OCI-LY3 (cell line): ENCODE results near the gene CCDC6.

Experiments used
- H2AFZ ChIP-seq: fragments of 200-600, 300-600 bp; shearing (Covaris generic); 2 replicates; pipeline ENCODE4 v1.6.0; 2014; ENCODE audit warnings: antibody characterized with exemption, low read depth, low read length
- H3K27ac ChIP-seq: fragments of 200-600, 300-600 bp; sonication (generic); 2 replicates; pipeline ENCODE4 v1.5.1; 2014; ENCODE audit warnings: mild to moderate bottlenecking, low read length, moderate library complexity, mixed read lengths
- H3K27me3 ChIP-seq: fragments of 200-600, 300-600 bp; sonication (generic); 2 replicates; pipeline ENCODE4 v1.6.1; 2014; ENCODE audit warnings: low read depth, low read length, mixed read lengths
- H3K36me3 ChIP-seq: fragments of 200-600, 300-600 bp; sonication (generic); replicated peaks from 2 replicates; pipeline ENCODE3; 2014; ENCODE audit warnings: low read depth, low read length, mixed read lengths
- H3K4me1 ChIP-seq: fragments of 300-600, 200-600 bp; sonication (generic); 2 replicates; pipeline ENCODE4 v1.6.1; 2014; ENCODE audit warnings: low read length, mixed read lengths
- H3K4me2 ChIP-seq: fragments of 200-600, 300-600 bp; sonication (generic); 2 replicates; pipeline ENCODE4 v1.6.1; 2014; ENCODE audit warnings: low read length, mixed read lengths
- H3K4me3 ChIP-seq: fragments of 300-600, 200-600 bp; sonication (generic); 2 replicates; pipeline ENCODE4 v1.5.1; 2014; ENCODE audit warnings: antibody characterized with exemption, mild to moderate bottlenecking, low read length, moderate library complexity
- H3K79me2 ChIP-seq: fragments of 300-600, 200-600 bp; shearing (Covaris generic); 2 replicates; pipeline ENCODE4 v1.6.1; 2014; ENCODE audit warnings: mild to moderate bottlenecking, low read length, mixed read lengths
- H3K9ac ChIP-seq: fragments of 300-600, 200-600 bp; shearing (Covaris generic); 2 replicates; pipeline ENCODE4 v1.6.0; 2014; ENCODE audit warnings: mild to moderate bottlenecking, low read length, moderate library complexity
- H3K9me3 ChIP-seq: fragments of 200-600, 300-600 bp; shearing (Covaris generic); 2 replicates; pipeline ENCODE4 v1.6.1; 2014; ENCODE audit warnings: low read length, mixed read lengths; ENCODE audit not compliant: insufficient read depth
- H4K20me1 ChIP-seq: fragments of 200-600, 300-600 bp; sonication (generic); 2 replicates; pipeline ENCODE4 v1.6.1; 2016; ENCODE audit warnings: low read length, mixed read lengths; ENCODE audit not compliant: insufficient read depth
- CTCF ChIP-seq: fragments of 200-600, 300-600 bp; sonication (generic); IDR thresholded peaks from 2 replicates; pipeline ENCODE4 v1.5.1; 2014; ENCODE audit warnings: antibody characterized with exemption, low read length, low read depth
- EZH2phosphoT487 ChIP-seq: fragments of 200-600 bp; shearing (Covaris generic); IDR thresholded peaks from 2 replicates; pipeline ENCODE4 v1.6.1; 2018; ENCODE audit warnings: antibody characterized with exemption, mixed run types, low read depth

CCDC6 gene

GRCh38 chr10:59839576-59839975, 66.8 kb downstream of the CCDC6 start:
- H3K4me1 ChIP-seq: no peaks in the 10 kb centered on the region
- H3K27me3 ChIP-seq: no peaks in the 10 kb centered on the region
- no peak for TF ChIP-seq EZH2phosphoT487
- no peak for TF ChIP-seq CTCF
- H4K20me1 ChIP-seq: no peaks in the 10 kb centered on the region
- no peaks in the 10 kb centered on the region for H3K79me2 ChIP-seq
- H3K4me3 ChIP-seq: no peak overlapping the region
- H3K36me3 ChIP-seq: peaks cover 3% of the 10 kb centered on the region
- no peaks in the 10 kb centered on the region for H3K9me3 ChIP-seq
- no peak overlapping the region for H2AFZ ChIP-seq
- H3K27ac ChIP-seq: no peak overlapping the region
- H3K4me2 ChIP-seq: no peak overlapping the region
- H3K9ac ChIP-seq: no peak overlapping the region

- Histone ChIP-seq H3K4me1 (no peaks in the 10 kb centered on the region), H3K36me3 (no peaks in the 10 kb centered on the region), H4K20me1 (no peaks in the 10 kb centered on the region), H3K27me3 (no peaks in the 10 kb centered on the region), H2AFZ (no peak overlapping the region), H3K27ac (no peak overlapping the region), H3K4me2 (no peak overlapping the region), H3K4me3 (no peak overlapping the region), H3K79me2 (no peaks in the 10 kb centered on the region), H3K9ac (no peak overlapping the region), H3K9me3 (no peaks in the 10 kb centered on the region)
- TF ChIP-seq CTCF (no peak), EZH2phosphoT487 (no peak)
Measured at GRCh38 chr10:59838085-59838789, 68.1 kb downstream of the CCDC6 start.

GRCh38 chr10:59833810-59834209, 72.5 kb downstream of the CCDC6 start:
- no peak overlapping the region for H3K9ac ChIP-seq
- H4K20me1 ChIP-seq: no peaks in the 10 kb centered on the region
- no peak overlapping the region for H2AFZ ChIP-seq
- no peak overlapping the region for H3K4me3 ChIP-seq
- no peak overlapping the region for H3K27ac ChIP-seq
- no peaks in the 10 kb centered on the region for H3K27me3 ChIP-seq
- H3K4me1 ChIP-seq: peaks cover 12% of the 10 kb centered on the region
- H3K36me3 ChIP-seq: peaks cover 6% of the 10 kb centered on the region
- no peaks in the 10 kb centered on the region for H3K9me3 ChIP-seq
- TF ChIP-seq EZH2phosphoT487 (no peak), CTCF (0 out of 2 replicates have a peak, but pooled peaks have one; percentile 5)
- H3K79me2 ChIP-seq: no peaks in the 10 kb centered on the region
- H3K4me2 ChIP-seq: no peak overlapping the region

GRCh38 chr10:59832506-59832905, 73.8 kb downstream of the CCDC6 start:
- no peak overlapping the region for H2AFZ ChIP-seq
- H3K4me3 ChIP-seq: no peak overlapping the region
- no peaks in the 10 kb centered on the region for H3K9me3 ChIP-seq
- no peak overlapping the region for H3K4me2 ChIP-seq
- no peak overlapping the region for H3K27ac ChIP-seq
- no peak for TF ChIP-seq EZH2phosphoT487
- TF ChIP-seq CTCF: no peak
- H3K4me1 ChIP-seq: peaks cover 14% of the 10 kb centered on the region
- H3K79me2 ChIP-seq: no peaks in the 10 kb centered on the region
- H4K20me1 ChIP-seq: no peaks in the 10 kb centered on the region
- H3K9ac ChIP-seq: no peak overlapping the region
- H3K27me3 ChIP-seq: no peaks in the 10 kb centered on the region
- peaks cover 6% of the 10 kb centered on the region for H3K36me3 ChIP-seq
